Gastrocnemius medialis (tissue), 4 donors: ENCODE data around the gene STAT5B. TPM values are rescaled to one million over a fixed set of nuclear protein-coding genes. Genes with fewer than 3 reads are reported as not detected.
A peak's percentile ranks its signal among the peaks of the same experiment; 100 is the strongest.

Experiments
- ATAC-seq, 2 donors: fragments of 150-250 bp; one replicate each; pipeline ENCODE4 v1.9.1; 2016
- DNase-seq, 2 donors: peaks; one replicate each; pipeline ENCODE4 v3.0.0-alpha.2; 2019
- H3K27ac ChIP-seq, 4 donors: fragments of 200-600 bp; sonication (generic); 1 replicate in 1 of 4; 2 replicates in 3 of 4; pipeline ENCODE4 v1.5.1; 2016 to 2018; ENCODE audit warnings: mild to moderate bottlenecking in 2 of 4, moderate library complexity in 1 of 4
- H3K27me3 ChIP-seq, 3 donors: fragments of 200-600 bp; sonication (generic) in 2 of 3; 1 replicate in 1 of 3; 2 replicates in 2 of 3; pipeline versions ENCODE4 v1.5.1 to v1.6.0; 2016 to 2019; ENCODE audit warnings: mild to moderate bottlenecking in 1 of 3, moderate library complexity in 1 of 3
- H3K36me3 ChIP-seq, 2 donors: fragments of 200-600 bp; sonication (generic) in 1 of 2; one replicate each; pipeline ENCODE4 v1.5.1; 2017 to 2018
- H3K4me1 ChIP-seq, 2 donors: fragments of 200-600 bp; sonication (generic) in 1 of 2; one replicate each; pipeline ENCODE4 v1.5.1; 2016 to 2017; ENCODE audit warnings: mild to moderate bottlenecking in 2 of 2
- H3K4me3 ChIP-seq, 4 donors: fragments of 200-600 bp; sonication (generic) in 3 of 4; 1 replicate in 1 of 4; 2 replicates in 3 of 4; pipeline ENCODE4 v1.5.1; 2016 to 2019; ENCODE audit warnings: mild to moderate bottlenecking in 2 of 4
- H3K9me3 ChIP-seq, 3 donors: fragments of 200-600 bp; sonication (generic) in 2 of 3; 1 replicate in 1 of 3; 2 replicates in 2 of 3; pipeline ENCODE4 v1.5.1; 2016 to 2019
- CTCF ChIP-seq, 5 experiments: fragments of 450-650 bp in 3 of 5; fragments of 200-600 bp in 2 of 5; sonication (generic) in 2 of 5; IDR thresholded peaks in 4 of 5; conservative IDR thresholded peaks in 1 of 5; 1 replicate in 4 of 5; 2 replicates in 1 of 5; pipeline ENCODE4 v1.5.1; 2016 to 2019; ENCODE audit warnings: antibody characterized with exemption in 5 of 5, mild to moderate bottlenecking in 3 of 5, moderate library complexity in 3 of 5
- POLR2A ChIP-seq, 2 donors: fragments of 450-650 bp; IDR thresholded peaks; one replicate each; pipeline ENCODE4 v1.6.1; 2017; ENCODE audit warnings: antibody characterized with exemption in 2 of 2, mild to moderate bottlenecking in 2 of 2, moderate library complexity in 2 of 2
- in situ Hi-C, 4 donors: fragments of 200-750 bp; cut with MboI; loops; one replicate each; pipeline versions ENCODE4 v1.15.0 to v1.8.0; 2017; ENCODE audit warnings: low sequenced_read_pairs in 4 of 4
- intact Hi-C: fragments of 100-400 bp; cut with DNase I; formaldehyde crosslinking; loops from one replicate; pipeline ENCODE4 v1.15.1; 2023; ENCODE audit warnings: low total_unique reads
- total RNA-seq, 4 donors: library from RNA; depleted of rRNA; stranded (reverse); fragments of >200 nt; gene quantifications; one replicate each; pipeline versions ENCODE4 v1.1.0 to v1.2.3, GENCODE V29; 2016

The STAT5B gene
- total RNA-seq, 4 donors from 2014 or later, result 77.3 to 150 (median 80.7) TPM

- Histone ChIP-seq H3K27me3 (no peaks in the 10 kb centered on the region), H3K27ac (peak overlapping the region; percentile 81 to 88 (median 85)), H3K9me3 (no peaks in the 10 kb centered on the region), H3K36me3 (no peaks in the 10 kb centered on the region), H3K4me3 (no peak overlapping the region), H3K4me1 (peaks cover 56 to 59% of the 10 kb centered on the region in 2 donors)
- ATAC-seq (peak; percentile 97 to 99), DNase-seq (peak in 1 of 2 donors; percentile 49)
- in situ Hi-C loops (no loop called here), intact Hi-C loops (loop anchor here (1.0 kb wide), 1 partner anchor 22 kb away; no protein-coding TSS in a partner anchor)
- TF ChIP-seq POLR2A (IDR thresholded peaks at IDR 0.05) (no peak), CTCF (IDR thresholded peaks at IDR 0.05 in 4 of 5, conservative IDR thresholded peaks at IDR 0.05 in 1 of 5) (no peak)
Measured at GRCh38 chr17:42233994-42234393, 42.2 kb downstream of the STAT5B start.

- no peak for ATAC-seq
- intact Hi-C loops (no loop called here), in situ Hi-C loops (no loop called here)
- Histone ChIP-seq H3K27ac (peak overlapping the region; percentile 81 to 88 (median 85)), H3K36me3 (no peaks in the 10 kb centered on the region), H3K27me3 (no peaks in the 10 kb centered on the region), H3K9me3 (no peaks in the 10 kb centered on the region), H3K4me3 (no peak overlapping the region), H3K4me1 (peaks cover 64 to 66% of the 10 kb centered on the region in 2 donors)
- TF ChIP-seq POLR2A (IDR thresholded peaks at IDR 0.05) (no peak), CTCF (IDR thresholded peaks at IDR 0.05 in 4 of 5, conservative IDR thresholded peaks at IDR 0.05 in 1 of 5) (no peak)
- no peak for DNase-seq
Measured at GRCh38 chr17:42233156-42233555, 43.0 kb downstream of the STAT5B start.

GRCh38 chr17:42230225-42230624 lies 46.0 kb downstream of the STAT5B start:
- Histone ChIP-seq H3K4me1 (peaks cover 54 to 59% of the 10 kb centered on the region in 2 donors), H3K9me3 (no peaks in the 10 kb centered on the region), H3K36me3 (no peaks in the 10 kb centered on the region), H3K4me3 (no peak overlapping the region), H3K27ac (peak overlapping the region; percentile 81 to 88 (median 84)), H3K27me3 (no peaks in the 10 kb centered on the region)
- intact Hi-C loops, result no loop called here
- DNase-seq (no peak), ATAC-seq (no peak)
- in situ Hi-C loops, result no loop called here
- TF ChIP-seq POLR2A (IDR thresholded peaks at IDR 0.05) (no peak), CTCF (IDR thresholded peaks at IDR 0.05 in 4 of 5, conservative IDR thresholded peaks at IDR 0.05 in 1 of 5) (no peak)

GRCh38 chr17:42227849-42228700 lies 48.1 kb downstream of the STAT5B start:
- in situ Hi-C loops (no loop called here), intact Hi-C loops (loop anchor here (1.0 kb wide), 1 partner anchor 178 kb away; no protein-coding TSS in a partner anchor)
- Histone ChIP-seq H3K4me1 (peaks cover 33 to 39% of the 10 kb centered on the region in 2 donors), H3K36me3 (peaks cover 0 to 16% of the 10 kb centered on the region in 2 donors), H3K27ac (peak overlapping the region; percentile 81 to 88 (median 84)), H3K9me3 (no peaks in the 10 kb centered on the region), H3K4me3 (peak overlapping the region in 3 of 4 donors; percentile 3 to 11 (median 7)), H3K27me3 (no peaks in the 10 kb centered on the region)
- DNase-seq (peak; percentile 34), ATAC-seq (peak; percentile 92 to 93)
- no peak for TF ChIP-seq CTCF (IDR thresholded peaks at IDR 0.05 in 4 of 5, conservative IDR thresholded peaks at IDR 0.05 in 1 of 5)
- TF ChIP-seq POLR2A (IDR thresholded peaks at IDR 0.05), result no peak
